GM19455 (cell line): ENCODE measurements around the gene METTL14.
A peak's percentile ranks its signal among the peaks of the same experiment; 100 is the strongest.

Experiments
- ATAC-seq: cut with Tn5 transposase; IDR thresholded peaks from one replicate; pipeline ENCODE4 v1.9.1; 2021; ENCODE audit not compliant: unreplicated experiment

The METTL14 gene

DNA sequence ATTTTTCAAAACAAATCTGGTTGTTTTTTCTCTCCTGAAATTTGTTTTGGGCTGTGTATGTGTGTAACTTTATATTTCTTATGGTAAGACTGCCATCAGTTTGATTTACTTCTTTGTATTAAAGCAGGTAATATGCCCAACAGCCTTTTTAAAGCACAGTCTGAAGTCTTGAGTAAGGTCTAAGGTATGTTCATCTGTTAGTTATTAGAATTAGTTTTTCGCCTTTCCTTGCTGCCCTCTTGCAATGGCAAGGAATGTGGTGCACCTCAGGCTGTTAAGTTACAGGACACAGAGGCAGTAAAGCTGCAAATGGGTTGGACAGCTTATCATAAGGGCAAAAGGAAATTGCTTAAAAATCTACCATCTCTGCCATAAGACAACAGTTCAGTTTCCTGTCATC, 71.8 kb downstream of the METTL14 start:
- no peak for ATAC-seq

DNA sequence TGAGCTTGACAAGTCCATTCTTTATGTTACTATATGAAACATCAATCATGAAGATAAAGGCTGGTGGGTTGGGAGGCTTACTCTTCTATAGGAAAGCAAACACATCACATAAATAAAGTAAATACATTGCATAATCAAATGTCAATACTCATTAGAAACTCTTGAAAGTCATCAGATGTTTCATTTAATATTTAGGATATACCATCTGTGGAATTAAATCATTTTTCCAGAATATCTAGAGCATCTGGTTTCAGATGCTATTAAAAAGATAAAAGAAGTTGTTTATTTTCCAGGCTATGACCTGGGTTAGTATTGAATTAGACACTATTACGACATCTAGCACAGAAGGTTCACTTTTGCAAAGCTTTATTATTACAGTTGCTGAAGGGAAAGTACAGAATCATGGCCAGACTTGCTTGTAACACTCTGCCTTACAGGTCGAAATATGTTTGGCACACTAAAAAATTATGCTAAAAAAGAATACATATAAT, 72.6 kb downstream of the METTL14 start:
- no peak for ATAC-seq

- ATAC-seq = no peak
Observed at GRCh38 chr4:118758293-118758692, 73.1 kb downstream of the METTL14 start.

- ATAC-seq = no peak
Observed at GRCh38 chr4:118759481-118759880, 74.3 kb downstream of the METTL14 start.

- peak; percentile 40 for ATAC-seq
Observed at GRCh38 chr4:118760092-118760491, 74.9 kb downstream of the METTL14 start.

- peak; percentile 98 for ATAC-seq
Observed at GRCh38 chr4:118760493-118760892, 75.3 kb downstream of the METTL14 start.

- ATAC-seq = no peak
Observed at GRCh38 chr4:118761397-118762016, 76.3 kb downstream of the METTL14 start.

GRCh38 chr4:118762155-118762554, 77.0 kb downstream of the METTL14 start:
- ATAC-seq = no peak

DNA sequence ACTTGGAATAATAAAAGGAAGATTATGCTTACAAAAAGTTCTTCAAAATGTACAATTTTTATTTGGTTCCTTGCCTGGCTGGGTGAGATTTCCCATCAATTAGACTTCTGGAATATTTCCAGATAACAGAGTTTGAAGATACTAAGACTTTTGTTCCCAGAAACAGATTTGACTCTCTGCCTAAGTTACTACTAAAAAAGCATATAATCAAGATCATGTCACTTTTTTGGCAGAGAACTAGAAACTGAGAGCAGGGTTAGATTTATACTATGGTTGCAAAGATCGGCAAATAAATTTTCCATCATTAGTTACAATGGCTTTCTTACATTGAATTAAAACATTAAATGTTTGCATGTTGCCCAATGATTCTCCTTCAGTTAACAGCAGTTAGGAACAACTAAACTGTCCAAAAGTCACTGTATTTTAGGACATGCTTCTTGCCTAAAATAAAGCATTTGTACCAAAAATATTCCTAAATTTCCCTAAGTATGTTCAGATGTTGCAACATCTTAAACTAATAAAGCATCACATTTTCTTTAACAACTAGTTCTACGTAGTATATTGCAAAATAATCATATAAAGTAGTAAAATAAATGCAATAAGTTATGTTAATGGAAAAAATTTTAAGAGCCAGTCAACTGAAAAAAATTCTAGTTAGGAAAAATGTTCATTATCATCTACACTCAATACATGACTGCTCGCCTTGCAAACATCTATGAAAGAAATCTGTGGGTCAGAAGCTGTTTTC, 77.7 kb downstream of the METTL14 start:
- ATAC-seq = no peak
